Fibroblast of villous mesenchyme (primary cell): Measurements from ENCODE around the gene SBF2. TPM values are rescaled to one million over a fixed set of nuclear protein-coding genes. Genes with fewer than 3 reads are reported as not detected.

Experiments used
- DNase-seq: peaks from one replicate; pipeline ENCODE4 v3.0.0-alpha.2; 2010; ENCODE audit warnings: low read depth
- H3K4me3 ChIP-seq: 2 replicates; pipeline ENCODE4 v1.5.1; 2011; ENCODE audit warnings: low read depth, mild to moderate bottlenecking, low read length
- total RNA-seq: library from RNA; depleted of rRNA; stranded (reverse); fragments of >200 nt; gene quantifications from 2 replicates; pipeline ENCODE4 v1.2.3, GENCODE V29; 2012
- TF ChIP-seq, protein P1 (sequence below): IDR thresholded peaks from 2 replicates; pipeline ENCODE4 v1.5.1; 2012; ENCODE audit warnings: low read depth, mild to moderate bottlenecking, low read length; ENCODE audit not compliant: insufficient read depth

SBF2 gene
- total RNA-seq, 1 donor = 35.0 TPM

DNA sequence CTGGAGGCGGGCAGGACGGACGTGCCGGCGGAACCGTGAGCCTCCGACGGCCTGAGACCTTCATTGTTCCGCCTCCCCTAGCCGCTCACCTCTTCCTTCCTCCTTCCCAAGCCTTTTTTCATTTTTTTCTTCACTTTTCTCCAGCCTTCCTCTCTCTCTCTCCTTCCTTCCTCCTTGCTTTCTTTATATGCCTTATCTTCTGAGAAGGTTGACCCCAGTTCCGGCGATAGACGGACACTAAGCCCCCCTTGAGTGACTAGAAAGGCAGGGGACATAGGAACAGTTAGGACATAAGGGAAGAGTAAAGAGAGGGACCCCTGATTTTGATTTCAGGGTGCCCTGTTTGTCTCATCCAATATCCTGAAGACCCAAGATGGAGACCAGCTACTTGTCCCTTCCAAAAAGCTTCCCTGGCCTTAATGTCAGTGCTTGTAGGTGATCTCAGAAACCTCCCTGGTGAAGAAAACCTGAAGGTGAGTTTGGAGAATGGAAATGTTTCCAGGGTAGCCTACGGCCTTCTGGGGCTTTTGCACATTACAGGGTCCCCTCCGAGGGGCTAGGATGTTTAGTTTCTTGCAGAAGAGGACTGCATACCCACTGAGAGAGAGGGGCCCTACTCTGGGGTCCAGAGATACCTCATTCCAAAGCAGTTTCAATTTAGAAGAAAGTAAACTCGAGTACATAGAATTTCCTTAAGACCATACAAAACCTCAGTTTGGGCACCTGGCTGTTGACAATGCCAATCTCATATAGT is 14.4 kb upstream of the SBF2 start:
- TF ChIP-seq, protein P1, sequence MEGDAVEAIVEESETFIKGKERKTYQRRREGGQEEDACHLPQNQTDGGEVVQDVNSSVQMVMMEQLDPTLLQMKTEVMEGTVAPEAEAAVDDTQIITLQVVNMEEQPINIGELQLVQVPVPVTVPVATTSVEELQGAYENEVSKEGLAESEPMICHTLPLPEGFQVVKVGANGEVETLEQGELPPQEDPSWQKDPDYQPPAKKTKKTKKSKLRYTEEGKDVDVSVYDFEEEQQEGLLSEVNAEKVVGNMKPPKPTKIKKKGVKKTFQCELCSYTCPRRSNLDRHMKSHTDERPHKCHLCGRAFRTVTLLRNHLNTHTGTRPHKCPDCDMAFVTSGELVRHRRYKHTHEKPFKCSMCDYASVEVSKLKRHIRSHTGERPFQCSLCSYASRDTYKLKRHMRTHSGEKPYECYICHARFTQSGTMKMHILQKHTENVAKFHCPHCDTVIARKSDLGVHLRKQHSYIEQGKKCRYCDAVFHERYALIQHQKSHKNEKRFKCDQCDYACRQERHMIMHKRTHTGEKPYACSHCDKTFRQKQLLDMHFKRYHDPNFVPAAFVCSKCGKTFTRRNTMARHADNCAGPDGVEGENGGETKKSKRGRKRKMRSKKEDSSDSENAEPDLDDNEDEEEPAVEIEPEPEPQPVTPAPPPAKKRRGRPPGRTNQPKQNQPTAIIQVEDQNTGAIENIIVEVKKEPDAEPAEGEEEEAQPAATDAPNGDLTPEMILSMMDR = no peak
- no peak for DNase-seq

DNA sequence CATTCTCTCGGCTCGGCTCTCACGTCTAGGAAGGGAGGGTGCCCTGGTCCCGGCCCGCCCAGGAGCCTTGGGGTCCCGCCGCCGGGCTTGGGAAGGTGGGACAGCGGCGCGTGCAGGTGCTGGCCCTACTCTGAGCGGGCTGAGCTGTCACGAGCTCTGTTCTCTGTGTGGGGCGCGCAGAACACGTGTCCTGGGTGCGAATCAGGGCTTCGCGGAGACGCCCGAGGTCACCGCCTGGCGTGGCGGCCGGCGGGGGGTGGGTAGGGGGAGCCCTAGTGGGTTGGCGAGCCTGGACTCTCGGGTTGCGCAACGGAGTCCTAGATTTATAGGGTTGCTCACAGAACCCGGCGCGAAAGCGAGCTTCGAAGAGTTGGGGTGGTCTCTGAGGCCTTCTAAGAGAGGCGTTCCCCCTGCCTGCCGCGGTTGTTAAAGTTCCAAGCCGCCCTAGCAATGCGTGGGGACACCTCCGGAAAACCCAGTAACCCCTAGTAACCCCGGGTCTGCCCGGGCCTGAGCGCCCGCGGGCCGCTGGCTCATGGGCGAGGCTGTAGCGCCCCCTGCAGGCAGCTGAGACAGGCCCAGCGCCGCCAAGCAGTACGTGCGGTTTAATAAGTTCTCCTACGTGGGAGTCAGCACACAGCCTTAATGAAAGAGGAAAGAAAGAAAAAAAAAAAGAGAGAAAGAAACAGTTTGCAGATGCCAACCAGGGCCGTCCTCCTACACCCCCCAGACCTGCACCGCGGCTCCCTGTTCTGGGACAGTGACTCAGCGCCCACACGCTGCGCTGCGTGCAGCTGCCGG is 13.6 kb upstream of the SBF2 start:
- peak overlapping the region; percentile 92 for H3K4me3 ChIP-seq
- TF ChIP-seq, protein P1 = peak; percentile 95
- DNase-seq = peak; percentile 94

More for the DNA sequence above, 14.4 kb upstream of the SBF2 start:
- H3K4me3 ChIP-seq = peak overlapping the region; percentile 92

DNA sequence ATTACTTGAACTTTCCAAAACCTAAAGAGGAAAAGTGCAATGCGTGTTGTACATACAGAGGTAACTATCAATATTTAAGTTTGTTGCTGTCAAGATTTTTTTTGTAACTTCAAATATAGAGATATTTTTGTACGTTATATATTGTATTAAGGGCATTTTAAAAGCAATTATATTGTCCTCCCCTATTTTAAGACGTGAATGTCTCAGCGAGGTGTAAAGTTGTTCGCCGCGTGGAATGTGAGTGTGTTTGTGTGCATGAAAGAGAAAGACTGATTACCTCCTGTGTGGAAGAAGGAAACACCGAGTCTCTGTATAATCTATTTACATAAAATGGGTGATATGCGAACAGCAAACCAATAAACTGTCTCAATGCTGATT is 13.0 kb upstream of the SBF2 start:
- peak overlapping the region; percentile 92 for H3K4me3 ChIP-seq
- DNase-seq = no peak
- TF ChIP-seq, protein P1 = no peak

DNA sequence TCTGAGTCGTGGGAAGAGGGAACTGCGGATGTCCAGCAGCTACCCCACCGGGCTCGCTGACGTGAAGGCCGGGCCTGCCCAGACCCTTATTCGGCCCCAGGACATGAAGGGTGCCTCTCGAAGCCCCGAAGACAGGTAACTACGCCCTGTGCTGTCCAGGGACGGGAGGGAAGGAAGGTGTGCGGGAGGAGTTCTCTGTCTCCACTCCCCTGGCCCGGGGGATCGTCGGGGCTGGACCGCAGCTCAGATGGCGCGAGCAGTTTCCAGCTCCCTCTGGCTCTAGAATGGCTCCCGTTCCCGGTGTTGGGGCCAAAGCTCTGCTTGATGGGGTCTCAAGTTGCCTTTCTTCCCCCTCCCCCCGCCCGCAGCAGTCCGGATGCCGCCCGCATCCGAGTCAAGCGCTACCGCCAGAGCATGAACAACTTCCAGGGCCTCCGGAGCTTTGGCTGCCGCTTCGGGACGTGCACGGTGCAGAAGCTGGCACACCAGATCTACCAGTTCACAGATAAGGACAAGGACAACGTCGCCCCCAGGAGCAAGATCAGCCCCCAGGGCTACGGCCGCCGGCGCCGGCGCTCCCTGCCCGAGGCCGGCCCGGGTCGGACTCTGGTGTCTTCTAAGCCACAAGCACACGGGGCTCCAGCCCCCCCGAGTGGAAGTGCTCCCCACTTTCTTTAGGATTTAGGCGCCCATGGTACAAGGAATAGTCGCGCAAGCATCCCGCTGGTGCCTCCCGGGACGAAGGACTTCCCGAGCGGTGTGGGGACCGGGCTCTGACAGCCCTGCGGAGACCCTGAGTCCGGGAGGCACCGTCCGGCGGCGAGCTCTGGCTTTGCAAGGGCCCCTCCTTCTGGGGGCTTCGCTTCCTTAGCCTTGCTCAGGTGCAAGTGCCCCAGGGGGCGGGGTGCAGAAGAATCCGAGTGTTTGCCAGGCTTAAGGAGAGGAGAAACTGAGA is 12.2 kb upstream of the SBF2 start:
- no peak for DNase-seq
- peak overlapping the region; percentile 92 for H3K4me3 ChIP-seq
- TF ChIP-seq, protein P1 = no peak

DNA sequence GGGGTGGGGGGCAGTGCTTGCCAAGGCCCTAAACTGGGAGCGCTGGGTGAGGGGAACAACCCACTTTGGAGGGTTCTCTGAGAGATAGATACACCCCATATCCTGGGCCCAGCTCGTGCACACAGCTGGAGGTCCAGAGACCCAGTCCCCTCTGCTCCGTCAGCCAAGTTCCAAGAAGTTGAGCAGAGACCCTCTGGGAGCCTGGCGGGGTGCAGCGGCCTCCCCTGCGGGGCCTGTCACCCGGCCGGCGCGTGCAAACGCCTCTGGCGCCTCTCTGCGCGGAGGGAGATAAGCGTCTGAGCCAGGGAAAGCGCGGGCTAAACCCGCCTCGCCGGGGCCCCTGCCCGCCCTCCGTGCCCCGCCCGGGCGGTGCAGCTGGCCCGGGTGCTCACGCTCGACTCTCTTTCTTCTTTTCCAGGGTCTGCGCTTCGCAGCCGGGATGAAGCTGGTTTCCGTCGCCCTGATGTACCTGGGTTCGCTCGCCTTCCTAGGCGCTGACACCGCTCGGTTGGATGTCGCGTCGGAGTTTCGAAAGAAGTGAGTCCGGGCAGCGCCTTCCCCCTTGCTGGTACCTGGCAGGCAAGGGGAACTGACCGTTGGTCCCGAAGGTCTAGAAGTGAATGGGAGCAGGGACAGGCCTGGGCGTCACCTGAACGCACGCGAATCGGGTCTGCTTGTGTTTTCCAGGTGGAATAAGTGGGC is 11.4 kb upstream of the SBF2 start:
- TF ChIP-seq, protein P1 = no peak
- DNase-seq = no peak
- peak overlapping the region; percentile 92 for H3K4me3 ChIP-seq
